BE2C (cell line): Measurements from ENCODE around the gene SPATA20.

Experiments used
- DNase-seq: peaks from one replicate; pipeline ENCODE4 v3.0.0-alpha.2; 2020
- H3K27me3 ChIP-seq: fragments of 250-450 bp; sonication (Bioruptor Pico); 2 replicates; pipeline ENCODE4 v1.5.1; 2020; ENCODE audit warnings: mild to moderate bottlenecking
- H3K36me3 ChIP-seq: fragments of 250-450 bp; sonication (Bioruptor Pico); 2 replicates; pipeline ENCODE4 v1.5.1; 2020; ENCODE audit warnings: mild to moderate bottlenecking
- H3K4me1 ChIP-seq: fragments of 250-450 bp; sonication (Bioruptor Pico); 2 replicates; pipeline ENCODE4 v1.5.1; 2020
- H3K4me3 ChIP-seq: 2 replicates; pipeline ENCODE4 v1.5.1; 2011; ENCODE audit warnings: low read depth, low read length
- H3K9me3 ChIP-seq: fragments of 250-450 bp; sonication (Bioruptor Pico); 2 replicates; pipeline ENCODE4 v1.5.1; 2020
- TF ChIP-seq, protein P1 (sequence below): IDR thresholded peaks from 2 replicates; pipeline ENCODE4 v1.5.1; 2012; ENCODE audit warnings: mild to moderate bottlenecking, low read depth, low read length

Gene SPATA20

DNA sequence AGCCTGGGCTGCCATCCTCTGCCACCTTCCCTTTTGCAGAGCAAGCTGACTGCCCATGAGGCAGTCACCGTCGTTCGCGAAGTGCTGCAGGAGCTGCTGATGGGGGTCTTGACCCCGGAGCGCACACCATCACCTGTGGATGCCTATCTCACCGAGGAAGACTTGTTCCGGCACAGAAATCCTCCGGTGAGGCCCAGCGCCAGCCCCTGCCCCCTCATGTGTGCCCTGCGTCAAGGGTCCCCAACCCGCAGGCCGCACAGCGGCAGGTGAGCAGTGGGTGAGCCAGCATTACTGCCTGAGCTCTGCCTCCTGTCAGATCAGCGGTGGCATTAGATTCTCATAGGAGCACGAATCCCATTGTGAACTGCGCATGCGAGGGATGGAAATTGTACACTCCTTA lies 22.1 kb upstream of the SPATA20 start:
- H3K4me3 ChIP-seq: no peak overlapping the region
- no peaks in the 10 kb centered on the region for H3K4me1 ChIP-seq
- DNase-seq: no peak
- H3K9me3 ChIP-seq: no peaks in the 10 kb centered on the region
- H3K36me3 ChIP-seq: no peaks in the 10 kb centered on the region
- TF ChIP-seq, protein P1, sequence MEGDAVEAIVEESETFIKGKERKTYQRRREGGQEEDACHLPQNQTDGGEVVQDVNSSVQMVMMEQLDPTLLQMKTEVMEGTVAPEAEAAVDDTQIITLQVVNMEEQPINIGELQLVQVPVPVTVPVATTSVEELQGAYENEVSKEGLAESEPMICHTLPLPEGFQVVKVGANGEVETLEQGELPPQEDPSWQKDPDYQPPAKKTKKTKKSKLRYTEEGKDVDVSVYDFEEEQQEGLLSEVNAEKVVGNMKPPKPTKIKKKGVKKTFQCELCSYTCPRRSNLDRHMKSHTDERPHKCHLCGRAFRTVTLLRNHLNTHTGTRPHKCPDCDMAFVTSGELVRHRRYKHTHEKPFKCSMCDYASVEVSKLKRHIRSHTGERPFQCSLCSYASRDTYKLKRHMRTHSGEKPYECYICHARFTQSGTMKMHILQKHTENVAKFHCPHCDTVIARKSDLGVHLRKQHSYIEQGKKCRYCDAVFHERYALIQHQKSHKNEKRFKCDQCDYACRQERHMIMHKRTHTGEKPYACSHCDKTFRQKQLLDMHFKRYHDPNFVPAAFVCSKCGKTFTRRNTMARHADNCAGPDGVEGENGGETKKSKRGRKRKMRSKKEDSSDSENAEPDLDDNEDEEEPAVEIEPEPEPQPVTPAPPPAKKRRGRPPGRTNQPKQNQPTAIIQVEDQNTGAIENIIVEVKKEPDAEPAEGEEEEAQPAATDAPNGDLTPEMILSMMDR: no peak
- no peaks in the 10 kb centered on the region for H3K27me3 ChIP-seq

- Histone ChIP-seq H3K27me3 (peaks cover under 1% of the 10 kb centered on the region), H3K4me1 (peaks cover 7% of the 10 kb centered on the region), H3K9me3 (no peaks in the 10 kb centered on the region), H3K36me3 (no peaks in the 10 kb centered on the region), H3K4me3 (no peak overlapping the region)
- DNase-seq: no peak
- TF ChIP-seq, protein P1: no peak
Measured at GRCh38 chr17:50527155-50527762, 19.7 kb upstream of the SPATA20 start.

DNA sequence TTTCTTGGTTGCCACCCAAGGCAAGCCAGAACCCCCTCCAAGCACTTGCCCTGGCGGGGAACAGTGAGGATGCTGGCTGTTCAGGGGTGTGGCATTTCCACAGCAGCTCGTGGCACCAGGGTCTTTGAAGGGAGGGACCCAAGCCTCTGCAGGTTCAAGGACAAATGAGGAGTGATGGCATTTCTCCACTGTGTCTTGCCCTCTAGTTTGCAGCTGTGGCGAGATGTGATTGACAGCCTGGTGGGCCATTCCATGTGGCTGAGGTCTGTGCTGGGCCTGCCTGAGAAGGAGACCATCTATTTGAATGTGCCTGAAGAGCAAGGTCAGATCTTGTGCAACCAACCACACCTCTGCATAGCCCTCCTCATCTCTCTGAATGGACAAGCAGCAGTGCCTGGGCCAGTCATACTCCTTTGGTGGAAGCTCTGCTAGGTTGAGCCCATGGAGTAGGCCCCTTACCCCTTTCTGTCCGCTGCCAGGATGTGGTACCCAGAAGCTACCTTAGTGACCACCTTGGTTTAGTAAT lies 19.0 kb upstream of the SPATA20 start:
- Histone ChIP-seq H3K9me3 (no peaks in the 10 kb centered on the region), H3K36me3 (no peaks in the 10 kb centered on the region), H3K4me3 (no peak overlapping the region), H3K27me3 (peaks cover 6% of the 10 kb centered on the region), H3K4me1 (peaks cover 10% of the 10 kb centered on the region)
- DNase-seq: no peak
- TF ChIP-seq, protein P1: no peak

- no peak for DNase-seq
- Histone ChIP-seq H3K9me3 (no peaks in the 10 kb centered on the region), H3K4me3 (no peak overlapping the region), H3K36me3 (no peaks in the 10 kb centered on the region), H3K27me3 (peaks cover 6% of the 10 kb centered on the region), H3K4me1 (peaks cover 21% of the 10 kb centered on the region)
- TF ChIP-seq, protein P1: no peak
Measured at GRCh38 chr17:50529849-50530248, 17.1 kb upstream of the SPATA20 start.

- H3K36me3 ChIP-seq: no peaks in the 10 kb centered on the region
- no peak overlapping the region for H3K4me3 ChIP-seq
- TF ChIP-seq, protein P1: no peak
- no peak for DNase-seq
- H3K4me1 ChIP-seq: peaks cover 21% of the 10 kb centered on the region
- H3K9me3 ChIP-seq: no peaks in the 10 kb centered on the region
- peaks cover 6% of the 10 kb centered on the region for H3K27me3 ChIP-seq
Measured at GRCh38 chr17:50531428-50532025, 15.4 kb upstream of the SPATA20 start.

DNA sequence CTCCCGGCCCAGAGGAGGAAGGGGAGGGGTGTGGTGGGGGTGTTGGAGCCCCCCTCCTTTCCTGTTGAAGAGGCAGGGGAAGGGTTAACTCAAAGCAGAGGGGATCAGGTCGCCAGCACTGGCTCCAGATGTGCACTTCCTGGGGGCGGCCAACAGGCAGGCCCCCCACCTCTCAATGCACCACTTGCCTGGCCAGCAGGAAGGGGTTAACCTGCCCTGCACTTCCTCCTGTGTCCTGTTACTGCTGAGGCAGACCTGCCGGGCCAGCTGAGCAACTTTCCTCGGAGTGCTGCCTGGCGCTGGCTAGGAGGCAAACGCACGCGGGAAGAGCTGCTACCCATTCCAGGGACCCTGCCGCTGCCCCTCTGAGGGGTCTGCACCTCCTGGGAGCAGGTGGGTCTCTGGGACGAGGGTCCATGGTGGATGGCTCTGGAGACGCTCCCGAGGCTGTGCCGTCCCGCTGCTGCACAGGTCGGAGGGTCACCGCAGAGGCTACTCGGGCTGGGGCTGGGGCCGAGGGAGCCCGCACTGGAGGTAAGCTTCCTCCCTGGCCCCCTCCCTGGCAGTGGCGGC lies 14.4 kb upstream of the SPATA20 start, which contains the start of gene EPN3:
TSS of gene EPN3 (plus strand) at position 284 of the 573 bp plus-strand sequence. CDS start 3,822 bp downstream, outside the sequence.
- TF ChIP-seq, protein P1: no peak
- Histone ChIP-seq H3K9me3 (no peaks in the 10 kb centered on the region), H3K27me3 (peaks cover 6% of the 10 kb centered on the region), H3K4me1 (peaks cover 21% of the 10 kb centered on the region), H3K36me3 (no peaks in the 10 kb centered on the region), H3K4me3 (peak within 1 kb of the TSS; percentile 28)
- no peak for DNase-seq
